BJ (cell line): ENCODE results near the gene SV2B. TPM values are rescaled to one million over a fixed set of nuclear protein-coding genes. Genes with fewer than 3 reads are reported as not detected.

ENCODE experiments used
- CTCF ChIA-PET: fragments of 350-600 bp; formaldehyde crosslinking; extraction: SDS; loops from one replicate; lab custom pipeline; 2021; ENCODE audit warnings: antibody characterized with exemption, inconsistent platforms; lab: Yijun Ruan, JAX
- POLR2A ChIA-PET: fragments of 300-600 bp; sonication (Branson Sonifier 250); formaldehyde crosslinking; extraction: SDS; loops from one replicate; lab custom pipeline; 2021; ENCODE audit warnings: antibody characterized with exemption; lab: Charles Lee
- DNase-seq: peaks from one replicate; pipeline ENCODE4 v3.0.0-alpha.2; 2011; ENCODE audit warnings: low read depth
- H3K27me3 ChIP-seq: 2 replicates; pipeline ENCODE4 v1.6.0; 2011; ENCODE audit warnings: low read length; ENCODE audit not compliant: control insufficient read depth, insufficient read depth
- H3K36me3 ChIP-seq: 2 replicates; pipeline ENCODE4 v1.5.1; 2011; ENCODE audit warnings: low read length; ENCODE audit not compliant: control insufficient read depth, insufficient read depth
- H3K4me3 ChIP-seq: 2 replicates; pipeline ENCODE4 v1.5.1; 2011; ENCODE audit warnings: low read depth, mild to moderate bottlenecking, control low read depth, low read length
- polyA plus RNA-seq: library from polyadenylated mRNA; depleted of rRNA; stranded (reverse); fragments of >200 nt; gene quantifications from 2 replicates; pipeline ENCODE4 v1.2.3, GENCODE V29; 2011
- TF ChIP-seq, protein P1 (sequence below): IDR thresholded peaks from 2 replicates; pipeline ENCODE4 v1.5.1; 2011; ENCODE audit warnings: low read depth, mild to moderate bottlenecking, control low read depth, inconsistent platforms, low read length, moderate library complexity; ENCODE audit not compliant: insufficient read depth

The SV2B gene
- polyA plus RNA-seq, 1 experiment = not detected

GRCh38 chr15:91320101-91320500 is 220.0 kb downstream of the SV2B start:
- CTCF ChIA-PET = no interaction called here
- H3K36me3 ChIP-seq = no peaks in the 10 kb centered on the region
- no peak overlapping the region for H3K4me3 ChIP-seq
- no peak for DNase-seq
- TF ChIP-seq, protein P1, sequence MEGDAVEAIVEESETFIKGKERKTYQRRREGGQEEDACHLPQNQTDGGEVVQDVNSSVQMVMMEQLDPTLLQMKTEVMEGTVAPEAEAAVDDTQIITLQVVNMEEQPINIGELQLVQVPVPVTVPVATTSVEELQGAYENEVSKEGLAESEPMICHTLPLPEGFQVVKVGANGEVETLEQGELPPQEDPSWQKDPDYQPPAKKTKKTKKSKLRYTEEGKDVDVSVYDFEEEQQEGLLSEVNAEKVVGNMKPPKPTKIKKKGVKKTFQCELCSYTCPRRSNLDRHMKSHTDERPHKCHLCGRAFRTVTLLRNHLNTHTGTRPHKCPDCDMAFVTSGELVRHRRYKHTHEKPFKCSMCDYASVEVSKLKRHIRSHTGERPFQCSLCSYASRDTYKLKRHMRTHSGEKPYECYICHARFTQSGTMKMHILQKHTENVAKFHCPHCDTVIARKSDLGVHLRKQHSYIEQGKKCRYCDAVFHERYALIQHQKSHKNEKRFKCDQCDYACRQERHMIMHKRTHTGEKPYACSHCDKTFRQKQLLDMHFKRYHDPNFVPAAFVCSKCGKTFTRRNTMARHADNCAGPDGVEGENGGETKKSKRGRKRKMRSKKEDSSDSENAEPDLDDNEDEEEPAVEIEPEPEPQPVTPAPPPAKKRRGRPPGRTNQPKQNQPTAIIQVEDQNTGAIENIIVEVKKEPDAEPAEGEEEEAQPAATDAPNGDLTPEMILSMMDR = no peak
- POLR2A ChIA-PET = no interaction called here
- H3K27me3 ChIP-seq = no peaks in the 10 kb centered on the region

- CTCF ChIA-PET = interaction anchor here (0.7 to 0.8 kb wide), 2 partner anchors 27 to 43 kb away, joined by 3 read pairs; no protein-coding TSS in a partner anchor
- no peaks in the 10 kb centered on the region for H3K36me3 ChIP-seq
- H3K4me3 ChIP-seq = no peak overlapping the region
- POLR2A ChIA-PET = no interaction called here
- no peak for DNase-seq
- TF ChIP-seq, protein P1 = no peak
- no peaks in the 10 kb centered on the region for H3K27me3 ChIP-seq
Observed at GRCh38 chr15:91329914-91330313, 229.9 kb downstream of the SV2B start.

- H3K36me3 ChIP-seq = no peaks in the 10 kb centered on the region
- ChIA-PET POLR2A (no interaction called here), CTCF (interaction anchor here (1.1 kb wide), 1 partner anchor 747 kb away, joined by 3 read pairs; no protein-coding TSS in a partner anchor)
- no peak for DNase-seq
- H3K4me3 ChIP-seq = no peak overlapping the region
- TF ChIP-seq, protein P1 = no peak
- no peaks in the 10 kb centered on the region for H3K27me3 ChIP-seq
Observed at GRCh38 chr15:91331581-91331980, 231.5 kb downstream of the SV2B start.

- POLR2A ChIA-PET = no interaction called here
- Histone ChIP-seq H3K36me3 (no peaks in the 10 kb centered on the region), H3K4me3 (no peak overlapping the region), H3K27me3 (no peaks in the 10 kb centered on the region)
- CTCF ChIA-PET = no interaction called here
- TF ChIP-seq, protein P1 = no peak
- DNase-seq = no peak
Observed at GRCh38 chr15:91335702-91336101, 235.6 kb downstream of the SV2B start.

DNA sequence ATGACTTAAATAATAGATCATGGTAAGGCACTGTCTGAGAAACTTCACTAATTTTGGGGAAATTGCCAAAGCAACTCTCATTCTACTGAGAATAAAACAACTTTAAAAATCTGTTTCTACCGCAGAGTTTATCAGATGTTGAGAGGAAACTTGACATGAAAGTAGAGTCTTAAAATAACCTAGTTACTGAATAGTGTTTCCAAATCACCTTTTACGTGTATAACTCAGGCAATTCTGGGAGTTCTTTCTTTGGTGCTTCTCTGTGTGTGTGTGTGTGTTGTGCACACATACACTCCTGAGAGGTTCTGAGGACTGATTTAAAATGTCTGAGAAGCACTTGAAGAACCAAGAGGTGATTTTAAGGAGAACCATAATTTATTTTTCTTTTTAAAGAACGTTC is 236.6 kb downstream of the SV2B start:
- no peaks in the 10 kb centered on the region for H3K36me3 ChIP-seq
- CTCF ChIA-PET = no interaction called here
- DNase-seq = no peak
- POLR2A ChIA-PET = no interaction called here
- TF ChIP-seq, protein P1 = no peak
- H3K4me3 ChIP-seq = no peak overlapping the region
- no peaks in the 10 kb centered on the region for H3K27me3 ChIP-seq
